A549 treated with ZK216348 at 1 μM for 4 hours (cell line): ENCODE data around the gene DNAJC19. TPM values are rescaled to one million over a fixed set of nuclear protein-coding genes. Genes with fewer than 3 reads are reported as not detected.

Source experiments
- total RNA-seq: library from RNA; stranded (reverse); fragments of 200-300 nt; extraction: Qiagen RNA extraction; gene quantifications from 5 replicates; pipeline ENCODE4 v1.2.3, GENCODE V29; 2022; ENCODE audit warnings: low read depth

DNAJC19 gene
- 17.9 to 27.4 TPM (median 23.2 TPM) in 5 replicates for total RNA-seq

DNA sequence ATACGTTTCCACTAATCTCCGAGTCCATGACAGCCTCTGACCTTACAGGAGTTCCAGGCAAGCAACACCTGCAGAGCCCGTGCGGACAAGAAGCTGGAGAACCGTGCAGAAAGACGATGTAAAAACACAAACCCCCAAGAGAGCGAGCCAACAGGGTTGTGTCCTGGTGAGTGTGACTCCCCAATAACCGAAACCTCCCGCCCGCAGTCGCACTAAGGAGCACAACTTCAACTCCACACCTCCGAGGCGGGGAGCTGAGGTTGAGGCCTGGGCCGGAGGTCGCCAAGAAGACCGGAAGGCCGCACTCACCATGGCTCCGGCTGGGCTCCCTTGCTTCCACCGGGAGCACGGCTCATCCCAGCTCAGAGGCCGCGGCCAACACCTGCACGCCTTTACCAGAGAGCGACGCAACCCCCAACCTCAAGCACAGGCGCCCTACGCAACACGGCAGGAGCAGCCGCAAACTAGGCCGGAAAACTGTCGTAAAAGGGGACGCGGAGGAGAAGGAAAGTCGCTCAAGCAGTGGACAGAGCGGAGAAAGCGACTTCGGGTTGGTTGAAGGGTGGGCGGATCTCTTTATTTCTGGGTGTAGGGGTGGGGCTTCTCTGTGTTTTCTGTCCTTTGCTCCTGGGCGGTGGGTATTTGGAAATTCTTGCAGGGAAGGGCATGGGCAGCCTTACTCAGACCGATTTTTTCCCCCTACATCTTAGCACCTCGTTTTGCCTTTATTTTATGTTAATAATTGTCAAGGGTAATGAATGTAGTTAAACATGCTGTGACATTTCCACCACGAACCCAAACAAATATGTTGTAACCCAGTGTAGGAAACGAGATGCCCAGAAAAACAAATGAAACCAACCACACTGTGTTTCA lies at the start of gene DNAJC19:
TSS of gene DNAJC19 (minus strand) at position 446 of the 873 bp plus-strand sequence. CDS start at position 312, 134 bp downstream.

Other genes with a start within 250 kb of the DNAJC19 start
- gene FXR1, start 77.1 kb downstream of the DNAJC19 start, total RNA-seq: 67.6 to 107 TPM (median 76.8 TPM) in 5 replicates